SK-N-SH (cell line): Measurements from ENCODE around the gene IBTK.

Experiments
- FOXJ3 ChIP-seq: sonication (generic); formaldehyde crosslinking; IDR thresholded peaks from 2 replicates; pipeline ENCODE4 v1.5.1; 2020; ENCODE audit warnings: mild to moderate bottlenecking, missing genetic modification reagents
- GABPA ChIP-seq: IDR thresholded peaks from 2 replicates; pipeline ENCODE4 v1.4.0; 2012; ENCODE audit warnings: low read depth, mild to moderate bottlenecking
- JUND ChIP-seq: IDR thresholded peaks from 2 replicates; pipeline ENCODE4 v1.4.0; 2012
- MAX ChIP-seq: IDR thresholded peaks from 2 replicates; pipeline ENCODE4 v1.4.0; 2012; ENCODE audit warnings: low read depth
- POLR2AphosphoS5 ChIP-seq: IDR thresholded peaks from 2 replicates; pipeline ENCODE4 v1.6.1; 2012; ENCODE audit warnings: low read depth, low read length
- RAD21 ChIP-seq: IDR thresholded peaks from 2 replicates; pipeline ENCODE4 v1.6.1; 2012; ENCODE audit warnings: mild to moderate bottlenecking, low read length
- REST ChIP-seq: IDR thresholded peaks from 2 replicates; pipeline ENCODE4 v1.6.1; 2012; ENCODE audit warnings: mild to moderate bottlenecking, low read depth, low read length, moderate library complexity
- RXRA ChIP-seq: IDR thresholded peaks from 2 replicates; pipeline ENCODE4 v1.4.0; 2012; ENCODE audit warnings: low read depth, mild to moderate bottlenecking, borderline replicate concordance
- SIN3A ChIP-seq: IDR thresholded peaks from 2 replicates; pipeline ENCODE4 v1.6.1; 2012; ENCODE audit warnings: low read depth, mild to moderate bottlenecking, low read length, moderate library complexity, borderline replicate concordance
- TF ChIP-seq, protein P1 (sequence below): fragments of 200-600 bp; sonication (generic); IDR thresholded peaks from 2 replicates; pipeline ENCODE4 v1.6.1; 2017; ENCODE audit warnings: antibody characterized with exemption, mild to moderate bottlenecking, moderate library complexity

DNA sequence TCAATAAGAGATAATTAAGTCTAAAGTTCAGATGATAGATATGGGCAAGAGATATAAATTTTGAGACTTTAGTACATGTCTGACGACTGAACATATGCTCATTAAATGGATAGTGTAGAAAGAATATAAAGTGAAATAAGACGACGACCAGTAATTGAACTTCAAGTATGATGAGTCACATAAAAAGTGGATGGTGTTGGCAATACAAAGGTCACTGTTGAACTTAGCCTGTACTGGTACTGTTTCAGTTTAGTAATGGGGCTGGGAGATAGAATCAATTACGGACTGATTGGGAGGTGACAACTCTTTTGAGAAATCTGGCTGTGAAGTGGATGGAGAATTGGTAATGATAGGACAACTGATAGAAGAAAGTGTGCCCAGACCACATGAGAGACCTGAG, 68.1 kb downstream of the IBTK start:
- TF ChIP-seq, protein P1, sequence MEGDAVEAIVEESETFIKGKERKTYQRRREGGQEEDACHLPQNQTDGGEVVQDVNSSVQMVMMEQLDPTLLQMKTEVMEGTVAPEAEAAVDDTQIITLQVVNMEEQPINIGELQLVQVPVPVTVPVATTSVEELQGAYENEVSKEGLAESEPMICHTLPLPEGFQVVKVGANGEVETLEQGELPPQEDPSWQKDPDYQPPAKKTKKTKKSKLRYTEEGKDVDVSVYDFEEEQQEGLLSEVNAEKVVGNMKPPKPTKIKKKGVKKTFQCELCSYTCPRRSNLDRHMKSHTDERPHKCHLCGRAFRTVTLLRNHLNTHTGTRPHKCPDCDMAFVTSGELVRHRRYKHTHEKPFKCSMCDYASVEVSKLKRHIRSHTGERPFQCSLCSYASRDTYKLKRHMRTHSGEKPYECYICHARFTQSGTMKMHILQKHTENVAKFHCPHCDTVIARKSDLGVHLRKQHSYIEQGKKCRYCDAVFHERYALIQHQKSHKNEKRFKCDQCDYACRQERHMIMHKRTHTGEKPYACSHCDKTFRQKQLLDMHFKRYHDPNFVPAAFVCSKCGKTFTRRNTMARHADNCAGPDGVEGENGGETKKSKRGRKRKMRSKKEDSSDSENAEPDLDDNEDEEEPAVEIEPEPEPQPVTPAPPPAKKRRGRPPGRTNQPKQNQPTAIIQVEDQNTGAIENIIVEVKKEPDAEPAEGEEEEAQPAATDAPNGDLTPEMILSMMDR, result no peak
- TF ChIP-seq POLR2AphosphoS5, result no peak
- TF ChIP-seq REST, result no peak
- no peak for TF ChIP-seq JUND
- no peak for TF ChIP-seq GABPA
- TF ChIP-seq FOXJ3 (CRISPR knock-in tag), result no peak
- TF ChIP-seq RAD21, result no peak
- TF ChIP-seq MAX, result no peak
- TF ChIP-seq RXRA, result no peak
- TF ChIP-seq SIN3A, result no peak
